ES-I3 (cell line): Measurements from ENCODE around the gene PER3.

Experiments
- H3K36me3 ChIP-seq: 2 replicates; pipeline ENCODE4 v1.6.1; 2013; ENCODE audit warnings: mild to moderate bottlenecking, low read length, control low read depth, moderate library complexity; ENCODE audit not compliant: insufficient read depth
- H3K4me1 ChIP-seq: 2 replicates; pipeline ENCODE4 v1.6.1; 2013; ENCODE audit warnings: mild to moderate bottlenecking, control low read depth, low read length; ENCODE audit not compliant: insufficient read depth
- H3K9ac ChIP-seq: 2 replicates; pipeline ENCODE4 v1.6.1; 2013; ENCODE audit warnings: low read depth, mild to moderate bottlenecking, low read length, moderate library complexity
- H3K9me3 ChIP-seq: 2 replicates; pipeline ENCODE4 v1.6.1; 2013; ENCODE audit warnings: mild to moderate bottlenecking, low read length, moderate library complexity; ENCODE audit not compliant: control insufficient read depth, insufficient read depth

Gene PER3

GRCh38 chr1:7884757-7885156 lies 100.7 kb downstream of the PER3 start:
- Histone ChIP-seq H3K36me3 (no peaks in the 10 kb centered on the region), H3K4me1 (0 out of 2 replicates have a peak, but pooled peaks cover 4% of the 10 kb centered on the region), H3K9ac (no peak overlapping the region; the same call in 1 of the 2 replicates), H3K9me3 (no peaks in the 10 kb centered on the region)

- H3K9ac ChIP-seq: peak overlapping the region; percentile 50; the same call in 1 of the 2 replicates
- no peaks in the 10 kb centered on the region for H3K9me3 ChIP-seq
- no peaks in the 10 kb centered on the region for H3K36me3 ChIP-seq
- 0 out of 2 replicates have a peak, but pooled peaks cover 4% of the 10 kb centered on the region for H3K4me1 ChIP-seq
Measured at GRCh38 chr1:7885513-7886404, 101.7 kb downstream of the PER3 start.

- Histone ChIP-seq H3K9me3 (no peaks in the 10 kb centered on the region), H3K9ac (no peak overlapping the region), H3K36me3 (no peaks in the 10 kb centered on the region), H3K4me1 (0 out of 2 replicates have a peak, but pooled peaks cover 4% of the 10 kb centered on the region)
Measured at GRCh38 chr1:7886405-7886745, 102.3 kb downstream of the PER3 start.

- no peak overlapping the region for H3K9ac ChIP-seq
- no peaks in the 10 kb centered on the region for H3K9me3 ChIP-seq
- no peaks in the 10 kb centered on the region for H3K36me3 ChIP-seq
- 0 out of 2 replicates have a peak, but pooled peaks cover 4% of the 10 kb centered on the region for H3K4me1 ChIP-seq
Measured at GRCh38 chr1:7888248-7889081, 104.4 kb downstream of the PER3 start.

GRCh38 chr1:7890853-7891252 lies 106.8 kb downstream of the PER3 start:
- no peaks in the 10 kb centered on the region for H3K36me3 ChIP-seq
- no peaks in the 10 kb centered on the region for H3K9me3 ChIP-seq
- no peak overlapping the region for H3K9ac ChIP-seq
- 0 out of 2 replicates have a peak, but pooled peaks cover 4% of the 10 kb centered on the region for H3K4me1 ChIP-seq

- Histone ChIP-seq H3K9me3 (no peaks in the 10 kb centered on the region), H3K36me3 (no peaks in the 10 kb centered on the region), H3K4me1 (0 out of 2 replicates have a peak, but pooled peaks cover 4% of the 10 kb centered on the region), H3K9ac (no peak overlapping the region)
Measured at GRCh38 chr1:7891804-7892203, 107.7 kb downstream of the PER3 start.

- 0 out of 2 replicates have a peak, but pooled peaks cover 1% of the 10 kb centered on the region for H3K4me1 ChIP-seq
- no peaks in the 10 kb centered on the region for H3K9me3 ChIP-seq
- H3K36me3 ChIP-seq: no peaks in the 10 kb centered on the region
- no peak overlapping the region for H3K9ac ChIP-seq
Measured at GRCh38 chr1:7893529-7894180, 109.6 kb downstream of the PER3 start.
